ENCODE results near the gene DOCK1. TPM values are rescaled to one million over a fixed set of nuclear protein-coding genes. Genes with fewer than 3 reads are reported as not detected.

Gene DOCK1
- total and polyA plus RNA-seq, 3 donors from 2014 or later = 19.0 to 46.2 (median 32.0) TPM

GRCh38 chr10:127368101-127368500 lies 462.9 kb downstream of the DOCK1 start:
- Histone ChIP-seq H3K9me3 (no peaks in the 10 kb centered on the region), H3K4me1 (peaks cover 7% of the 10 kb centered on the region), H3K27me3 (no peaks in the 10 kb centered on the region), H3K4me3 (no peak overlapping the region), H3K36me3 (ENCODE audit: low read depth, missing control alignments) (no peaks in the 10 kb centered on the region), H3K27ac (no peak overlapping the region)
- intact Hi-C loops (cut with DNase I; ENCODE audit: low total_unique reads) = no loop called here
- TF ChIP-seq CTCF (IDR thresholded peaks at IDR 0.05) (no peak), POLR2A (IDR thresholded peaks at IDR 0.05) (no peak)
- WGBS, 2 donors = 73 to 85% methylated on average over 4 to 5 of the region's 5 CpGs
- no peak for DNase-seq

- Histone ChIP-seq H3K4me1 (peaks cover 7% of the 10 kb centered on the region), H3K4me3 (no peak overlapping the region), H3K36me3 (ENCODE audit: low read depth, missing control alignments) (no peaks in the 10 kb centered on the region), H3K9me3 (no peaks in the 10 kb centered on the region), H3K27ac (no peak overlapping the region), H3K27me3 (no peaks in the 10 kb centered on the region)
- WGBS, 2 donors = 91 to 96% methylated on average over 4 of the region's 4 CpGs
- TF ChIP-seq POLR2A (IDR thresholded peaks at IDR 0.05) (no peak), CTCF (IDR thresholded peaks at IDR 0.05) (no peak)
- intact Hi-C loops (cut with DNase I; ENCODE audit: low total_unique reads) = no loop called here
- DNase-seq = no peak
These were observed 463.7 kb downstream of the DOCK1 start for GRCh38 chr10:127368929-127369328.

- Histone ChIP-seq H3K36me3 (ENCODE audit: low read depth, missing control alignments) (no peaks in the 10 kb centered on the region), H3K4me3 (no peak overlapping the region), H3K27ac (no peak overlapping the region), H3K27me3 (no peaks in the 10 kb centered on the region), H3K9me3 (no peaks in the 10 kb centered on the region), H3K4me1 (peaks cover 7% of the 10 kb centered on the region)
- DNase-seq = no peak
- intact Hi-C loops (cut with DNase I; ENCODE audit: low total_unique reads) = no loop called here
- 64 to 80% methylated on average over 7 of the region's 7 CpGs for WGBS, 2 donors
- TF ChIP-seq CTCF (IDR thresholded peaks at IDR 0.05) (no peak), POLR2A (IDR thresholded peaks at IDR 0.05) (no peak)
These were observed 465.4 kb downstream of the DOCK1 start for GRCh38 chr10:127370601-127371000.

GRCh38 chr10:127372361-127372760 lies 467.1 kb downstream of the DOCK1 start:
- DNase-seq = no peak
- Histone ChIP-seq H3K4me3 (no peak overlapping the region), H3K4me1 (peaks cover 7% of the 10 kb centered on the region), H3K27ac (no peak overlapping the region), H3K36me3 (ENCODE audit: low read depth, missing control alignments) (no peaks in the 10 kb centered on the region), H3K9me3 (no peaks in the 10 kb centered on the region), H3K27me3 (no peaks in the 10 kb centered on the region)
- TF ChIP-seq POLR2A (IDR thresholded peaks at IDR 0.05) (no peak), CTCF (IDR thresholded peaks at IDR 0.05) (no peak)
- intact Hi-C loops (cut with DNase I; ENCODE audit: low total_unique reads) = no loop called here
- 88 to 94% methylated on average over 3 of the region's 3 CpGs for WGBS, 2 donors

- 94 to 95% methylated on average over 20 of the region's 20 CpGs for WGBS, 2 donors
- H3K4me3 ChIP-seq = no peak overlapping the region
- H3K36me3 ChIP-seq (ENCODE audit: low read depth, missing control alignments) = no peaks in the 10 kb centered on the region
- intact Hi-C loops (cut with DNase I; ENCODE audit: low total_unique reads) = no loop called here
- H3K27ac ChIP-seq = no peak overlapping the region
- H3K9me3 ChIP-seq = no peaks in the 10 kb centered on the region
- TF ChIP-seq POLR2A (IDR thresholded peaks at IDR 0.05) = no peak
- TF ChIP-seq CTCF (IDR thresholded peaks at IDR 0.05) = no peak
- H3K27me3 ChIP-seq = no peaks in the 10 kb centered on the region
- no peak for DNase-seq
- H3K4me1 ChIP-seq = peaks cover 7% of the 10 kb centered on the region
These were observed 468.9 kb downstream of the DOCK1 start for GRCh38 chr10:127374074-127374680.
